ENCODE measurements around the gene SRGN. TPM values are rescaled to one million over a fixed set of nuclear protein-coding genes. Genes with fewer than 3 reads are reported as not detected.
A peak's percentile ranks its signal among the peaks of the same experiment; 100 is the strongest.
"Not testable (repeated sequence)": the region's sequence is repeated elsewhere in the genome, so short reads cannot be mapped to it uniquely, and the experiment has no call there.

SRGN gene
- total and polyA plus RNA-seq, 7 experiments from 2014 or later, result 66.6 to 748 (median 118) TPM

DNA sequence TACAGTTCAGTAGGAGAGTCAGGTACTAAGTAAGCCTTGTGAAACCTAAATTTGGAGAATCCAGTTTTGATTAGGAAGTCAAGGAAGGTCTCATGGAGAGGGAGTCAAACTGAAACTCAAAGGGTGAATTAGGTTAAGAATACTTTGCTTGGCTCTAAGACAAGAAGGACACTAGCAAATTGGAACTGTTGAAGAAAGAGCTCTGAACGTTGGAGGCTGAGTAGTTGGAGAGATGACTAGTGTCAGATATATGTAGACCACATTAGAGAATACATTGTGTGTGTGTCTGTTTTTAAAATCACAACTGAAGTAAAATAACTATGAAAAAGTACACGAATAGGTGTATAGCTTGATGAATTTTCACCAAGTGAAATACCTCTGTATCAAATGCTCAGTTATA, 42.3 kb downstream of the SRGN start:
- Histone ChIP-seq H3K27ac (ENCODE audit: low read depth, low read length) (no peak overlapping the region), H3K4me3 (ENCODE audit: low read length) (no peak overlapping the region), H3K36me3 (ENCODE audit: control insufficient read depth in 2 of 3, insufficient read depth in 3 of 3, low read length in 3 of 3) (peaks cover 0 to 20% (median 15%) of the 10 kb centered on the region in 3 experiments), H3K27me3 (ENCODE audit: control insufficient read depth in 2 of 2, insufficient read depth in 2 of 2, low read length in 2 of 2) (no peaks in the 10 kb centered on the region), H3K9me3 (ENCODE audit: control insufficient read depth in 2 of 3, low read length in 3 of 3) (no peaks in the 10 kb centered on the region), H3K4me1 (ENCODE audit: control insufficient read depth in 2 of 2, insufficient read depth in 2 of 2, low read length in 2 of 2) (peaks cover 12 to 15% of the 10 kb centered on the region in 2 donors)
- Mint-ChIP-seq H3K9me3 (no peaks in the 10 kb centered on the region), H3K36me3 (peaks cover 0 to 23% (median 8%) of the 10 kb centered on the region in 5 donors), H3K4me1 (peaks cover 17 to 63% (median 52%) of the 10 kb centered on the region in 7 donors), H3K27me3 (no peaks in the 10 kb centered on the region), H3K4me3 (peak overlapping the region in 1 of 10 donors; percentile 34), H3K27ac (peak overlapping the region in 5 of 9 donors; percentile 0 to 56 (median 14))
- ChIA-PET CTCF (no interaction called here), POLR2A (interaction anchor here (0.7 kb wide), 1 partner anchor 229 kb away, joined by 4 read pairs; the partner anchor contains the start of gene DDX50)
- intact Hi-C loops (cut with micrococcal nuclease), result no loop called here
- DNase-seq, result no peak
- ATAC-seq, result no peak

DNA sequence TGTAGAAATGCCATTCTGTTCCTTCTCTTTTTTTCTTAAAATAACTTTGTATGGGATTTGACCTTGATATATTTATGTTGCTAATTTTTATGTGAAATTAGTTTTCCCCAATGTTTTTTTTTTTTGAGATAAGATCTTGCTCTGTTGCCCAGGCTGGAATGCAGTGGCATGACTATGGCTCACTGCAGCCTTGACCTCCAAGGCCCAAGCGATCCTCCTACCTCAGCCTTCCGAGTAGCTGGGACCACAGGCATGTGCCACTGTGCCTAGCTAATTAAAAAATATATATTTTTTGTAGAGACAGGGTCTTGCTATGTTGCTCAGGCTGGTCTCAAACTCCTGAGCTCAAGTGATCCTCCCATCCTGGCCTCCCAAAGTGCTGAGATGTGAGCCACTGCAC, 52.1 kb downstream of the SRGN start:
- intact Hi-C loops (cut with micrococcal nuclease), result loop anchor here in 1 of 2 donors (2.0 kb wide), 1 partner anchor 15 kb away; the partner anchor contains the start of gene VPS26A
- CTCF ChIA-PET, result no interaction called here
- peaks cover 0 to 8% (median 1%) of the 10 kb centered on the region in 3 experiments for H3K36me3 ChIP-seq (ENCODE audit: control insufficient read depth in 2 of 3, insufficient read depth in 3 of 3, low read length in 3 of 3)
- no peak for DNase-seq
- Mint-ChIP-seq H3K27me3 (no peaks in the 10 kb centered on the region), H3K27ac (no peak overlapping the region), H3K4me1 (peaks cover 20 to 67% (median 39%) of the 10 kb centered on the region in 7 donors), H3K4me3 (no peak overlapping the region), H3K9me3 (no peaks in the 10 kb centered on the region), H3K36me3 (peaks cover 0 to 30% (median 10%) of the 10 kb centered on the region in 5 donors)
- ATAC-seq, result no peak
- H3K27ac ChIP-seq (ENCODE audit: low read depth, low read length), result no peak overlapping the region
- POLR2A ChIA-PET, result interaction anchor here (0.6 kb wide), 2 partner anchors 8 to 12 kb away, joined by 3 to 4 read pairs; no protein-coding TSS in a partner anchor
- no peaks in the 10 kb centered on the region for H3K27me3 ChIP-seq (ENCODE audit: control insufficient read depth in 2 of 2, insufficient read depth in 2 of 2, low read length in 2 of 2)
- no peaks in the 10 kb centered on the region for H3K4me1 ChIP-seq (ENCODE audit: control insufficient read depth in 2 of 2, insufficient read depth in 2 of 2, low read length in 2 of 2)
- H3K9me3 ChIP-seq (ENCODE audit: control insufficient read depth in 2 of 3, low read length in 3 of 3), result no peaks in the 10 kb centered on the region
- H3K4me3 ChIP-seq (ENCODE audit: low read length), result no peak overlapping the region

DNA sequence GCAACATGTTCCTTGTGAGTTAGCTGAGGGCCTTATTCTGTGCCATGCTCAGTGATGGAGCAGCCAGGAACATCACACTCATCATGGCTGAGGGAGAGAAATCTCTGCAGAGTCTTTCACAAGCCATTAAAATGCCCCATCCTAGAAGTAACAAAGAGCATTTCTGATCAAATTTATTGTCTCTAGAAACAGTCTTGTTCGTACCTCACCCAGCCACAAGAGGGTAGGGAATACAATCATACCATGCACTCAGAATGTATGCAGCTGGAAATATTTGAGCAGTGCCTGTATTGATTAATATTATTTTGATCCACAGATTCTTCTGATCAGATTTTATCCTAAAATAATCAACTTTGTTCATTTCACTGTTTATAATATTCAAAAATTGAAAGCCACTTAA, 53.4 kb downstream of the SRGN start:
- peaks cover 17 to 68% (median 44%) of the 10 kb centered on the region in 7 donors for H3K4me1 Mint-ChIP-seq
- no peaks in the 10 kb centered on the region for H3K4me1 ChIP-seq (ENCODE audit: control insufficient read depth in 2 of 2, insufficient read depth in 2 of 2, low read length in 2 of 2)

DNA sequence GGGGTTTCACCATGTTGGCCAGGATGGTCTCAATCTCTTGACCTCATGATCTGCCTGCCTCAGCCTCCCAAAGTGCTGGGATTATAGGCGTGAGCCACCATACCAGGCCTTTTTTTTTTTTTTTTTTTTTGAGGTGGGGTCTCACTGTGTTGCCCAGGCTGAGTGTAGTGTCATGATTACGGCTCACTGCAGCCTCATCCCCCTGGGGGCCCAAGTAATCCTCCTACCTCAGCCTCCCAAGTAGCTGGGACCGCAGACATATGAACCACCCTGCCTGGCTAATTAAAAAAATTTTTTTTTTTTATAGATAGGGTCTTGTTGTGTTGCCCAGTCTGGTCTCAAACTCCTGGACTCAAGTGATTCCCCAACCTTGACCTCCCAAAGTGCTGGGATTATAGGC, 54.2 kb downstream of the SRGN start:
- DNase-seq; ATAC-seq; H3K4me3 ChIP-seq (ENCODE audit: low read length); H3K9me3 Mint-ChIP-seq; H3K27ac Mint-ChIP-seq; H3K4me3 Mint-ChIP-seq; intact Hi-C loops (cut with micrococcal nuclease); H3K27me3 ChIP-seq (ENCODE audit: control insufficient read depth in 2 of 2, insufficient read depth in 2 of 2, low read length in 2 of 2); H3K4me1 ChIP-seq (ENCODE audit: control insufficient read depth in 2 of 2, insufficient read depth in 2 of 2, low read length in 2 of 2); CTCF ChIA-PET; H3K36me3 ChIP-seq (ENCODE audit: control insufficient read depth in 2 of 3, insufficient read depth in 3 of 3, low read length in 3 of 3); H3K27ac ChIP-seq (ENCODE audit: low read depth, low read length); H3K27me3 Mint-ChIP-seq; H3K9me3 ChIP-seq (ENCODE audit: control insufficient read depth in 2 of 3, low read length in 3 of 3): not testable (repeated sequence)
- peaks cover 0 to 25% (median 5%) of the 10 kb centered on the region in 5 donors for H3K36me3 Mint-ChIP-seq
- POLR2A ChIA-PET, result interaction anchor here (1.0 kb wide), 1 partner anchor 17 kb away, joined by 4 read pairs; no protein-coding TSS in a partner anchor
- peaks cover 21 to 75% (median 51%) of the 10 kb centered on the region in 7 donors for H3K4me1 Mint-ChIP-seq

More for the DNA sequence above, 53.4 kb downstream of the SRGN start:
- POLR2A ChIA-PET, result no interaction called here
- intact Hi-C loops (cut with micrococcal nuclease), result no loop called here
- Histone ChIP-seq H3K9me3 (ENCODE audit: control insufficient read depth in 2 of 3, low read length in 3 of 3) (no peaks in the 10 kb centered on the region), H3K4me3 (ENCODE audit: low read length) (no peak overlapping the region), H3K36me3 (ENCODE audit: control insufficient read depth in 2 of 3, insufficient read depth in 3 of 3, low read length in 3 of 3) (peaks cover 0 to 6% (median 0%) of the 10 kb centered on the region in 3 experiments), H3K27ac (ENCODE audit: low read depth, low read length) (no peak overlapping the region), H3K27me3 (ENCODE audit: control insufficient read depth in 2 of 2, insufficient read depth in 2 of 2, low read length in 2 of 2) (no peaks in the 10 kb centered on the region)
- Mint-ChIP-seq H3K36me3 (peaks cover 0 to 25% (median 5%) of the 10 kb centered on the region in 5 donors), H3K27me3 (no peaks in the 10 kb centered on the region), H3K27ac (peak overlapping the region in 1 of 9 donors; percentile 32), H3K9me3 (no peaks in the 10 kb centered on the region), H3K4me3 (no peak overlapping the region)
- DNase-seq, result no peak
- CTCF ChIA-PET, result no interaction called here
- ATAC-seq, result no peak

DNA sequence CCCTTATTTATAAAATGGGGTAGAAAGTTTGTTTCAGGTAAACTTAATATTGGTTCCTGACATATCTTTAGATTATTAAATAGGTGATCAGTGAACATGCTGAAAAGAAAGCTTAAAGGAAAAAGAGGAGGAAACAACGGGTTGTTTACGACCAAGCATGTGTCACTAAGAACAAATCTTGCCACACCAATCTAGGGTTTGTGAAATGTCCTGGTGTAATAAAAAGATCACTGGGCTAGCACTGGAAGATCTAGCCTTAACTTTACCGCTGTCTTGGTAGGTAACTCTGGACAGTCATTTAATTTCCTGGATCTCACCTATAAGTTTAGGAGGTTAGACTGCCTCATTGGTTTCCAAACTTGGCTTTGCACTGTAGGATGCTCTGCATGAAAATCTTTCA, 55.1 kb downstream of the SRGN start:
- DNase-seq (no peak), ATAC-seq (no peak)
- no peaks in the 10 kb centered on the region for H3K9me3 ChIP-seq (ENCODE audit: control insufficient read depth in 2 of 3, low read length in 3 of 3)
- no peak overlapping the region for H3K4me3 ChIP-seq (ENCODE audit: low read length)
- no peak overlapping the region for H3K27ac ChIP-seq (ENCODE audit: low read depth, low read length)
- Mint-ChIP-seq H3K27me3 (no peaks in the 10 kb centered on the region), H3K9me3 (no peaks in the 10 kb centered on the region), H3K27ac (peak overlapping the region in 3 of 9 donors; percentile 4 to 47 (median 43)), H3K4me3 (no peak overlapping the region), H3K36me3 (peaks cover 0 to 22% (median 4%) of the 10 kb centered on the region in 5 donors), H3K4me1 (peaks cover 19 to 70% (median 46%) of the 10 kb centered on the region in 7 donors)
- CTCF ChIA-PET, result no interaction called here
- H3K36me3 ChIP-seq (ENCODE audit: control insufficient read depth in 2 of 3, insufficient read depth in 3 of 3, low read length in 3 of 3), result no peaks in the 10 kb centered on the region
- POLR2A ChIA-PET, result interaction anchor here (1.0 kb wide), 1 partner anchor 18 kb away, joined by 4 read pairs; no protein-coding TSS in a partner anchor
- H3K4me1 ChIP-seq (ENCODE audit: control insufficient read depth in 2 of 2, insufficient read depth in 2 of 2, low read length in 2 of 2), result peaks cover 0 to 7% of the 10 kb centered on the region in 2 donors
- intact Hi-C loops (cut with micrococcal nuclease), result no loop called here
- H3K27me3 ChIP-seq (ENCODE audit: control insufficient read depth in 2 of 2, insufficient read depth in 2 of 2, low read length in 2 of 2), result no peaks in the 10 kb centered on the region

DNA sequence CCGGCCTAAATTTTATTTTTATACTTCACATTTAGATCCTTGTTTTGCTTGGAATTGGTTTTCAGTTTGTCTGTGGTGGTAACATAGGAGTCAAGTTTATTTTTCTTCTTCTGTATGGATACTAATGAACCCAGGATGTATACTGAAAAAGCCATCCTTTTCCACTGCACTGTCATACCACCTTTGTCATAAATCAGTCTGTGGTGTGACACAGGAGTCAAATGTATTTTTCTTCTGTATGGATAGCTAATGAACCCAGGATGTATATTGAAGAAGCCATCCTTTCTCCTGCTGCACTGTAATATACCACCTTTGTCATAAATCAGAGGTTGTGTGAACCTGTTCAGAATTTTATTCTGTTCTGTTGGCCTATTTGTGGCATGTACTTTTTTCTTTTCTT, 57.4 kb downstream of the SRGN start:
- H3K4me1 Mint-ChIP-seq, result peaks cover 21 to 65% (median 48%) of the 10 kb centered on the region in 7 donors
- ChIA-PET POLR2A (no interaction called here), CTCF (no interaction called here)
- intact Hi-C loops (cut with micrococcal nuclease), result no loop called here
- DNase-seq (no peak), ATAC-seq (no peak)
- Histone ChIP-seq H3K4me1 (ENCODE audit: control insufficient read depth in 2 of 2, insufficient read depth in 2 of 2, low read length in 2 of 2) (peaks cover 0 to 7% of the 10 kb centered on the region in 2 donors), H3K36me3 (ENCODE audit: control insufficient read depth in 2 of 3, insufficient read depth in 3 of 3, low read length in 3 of 3) (no peaks in the 10 kb centered on the region), H3K27me3 (ENCODE audit: control insufficient read depth in 2 of 2, insufficient read depth in 2 of 2, low read length in 2 of 2) (no peaks in the 10 kb centered on the region), H3K9me3 (ENCODE audit: control insufficient read depth in 2 of 3, low read length in 3 of 3) (no peaks in the 10 kb centered on the region), H3K4me3 (ENCODE audit: low read length) (no peak overlapping the region), H3K27ac (ENCODE audit: low read depth, low read length) (no peak overlapping the region)
- H3K27me3 Mint-ChIP-seq, result no peaks in the 10 kb centered on the region
- no peak overlapping the region for H3K4me3 Mint-ChIP-seq
- H3K36me3 Mint-ChIP-seq, result peaks cover 0 to 24% (median 9%) of the 10 kb centered on the region in 5 donors
- peak overlapping the region in 5 of 9 donors; percentile 14 to 74 (median 56) for H3K27ac Mint-ChIP-seq
- no peaks in the 10 kb centered on the region for H3K9me3 Mint-ChIP-seq

DNA sequence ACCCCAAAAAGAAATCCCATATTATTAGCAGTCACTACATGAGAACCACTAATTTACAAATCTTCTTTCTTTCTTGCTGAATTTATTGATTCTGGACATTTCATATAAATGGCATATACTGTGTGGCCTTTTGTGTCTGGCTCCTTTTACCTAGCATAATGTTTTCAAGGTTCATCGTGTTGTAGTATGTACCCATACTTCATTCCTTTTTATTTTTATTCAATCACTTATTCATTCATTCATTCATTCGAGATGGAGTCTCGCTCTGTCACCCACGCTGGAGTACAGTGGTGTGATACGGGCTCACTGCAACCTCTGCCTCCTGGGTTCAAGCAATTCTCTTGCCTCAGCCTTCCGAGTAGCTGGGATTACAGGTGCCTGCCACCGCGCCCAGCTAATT, 58.0 kb downstream of the SRGN start:
- no peaks in the 10 kb centered on the region for H3K9me3 ChIP-seq (ENCODE audit: control insufficient read depth in 2 of 3, low read length in 3 of 3)
- Mint-ChIP-seq H3K27me3 (no peaks in the 10 kb centered on the region), H3K9me3 (no peaks in the 10 kb centered on the region), H3K4me1 (peaks cover 24 to 63% (median 53%) of the 10 kb centered on the region in 7 donors), H3K27ac (peak overlapping the region in 3 of 9 donors; percentile 5 to 56 (median 44)), H3K4me3 (no peak overlapping the region), H3K36me3 (peaks cover 0 to 24% (median 9%) of the 10 kb centered on the region in 5 donors)
- intact Hi-C loops (cut with micrococcal nuclease), result no loop called here
- no peaks in the 10 kb centered on the region for H3K36me3 ChIP-seq (ENCODE audit: control insufficient read depth in 2 of 3, insufficient read depth in 3 of 3, low read length in 3 of 3)
- DNase-seq, result no peak
- H3K4me1 ChIP-seq (ENCODE audit: control insufficient read depth in 2 of 2, insufficient read depth in 2 of 2, low read length in 2 of 2), result peaks cover 0 to 7% of the 10 kb centered on the region in 2 donors
- no peak overlapping the region for H3K27ac ChIP-seq (ENCODE audit: low read depth, low read length)
- CTCF ChIA-PET, result no interaction called here
- ATAC-seq, result no peak
- no peak overlapping the region for H3K4me3 ChIP-seq (ENCODE audit: low read length)
- no peaks in the 10 kb centered on the region for H3K27me3 ChIP-seq (ENCODE audit: control insufficient read depth in 2 of 2, insufficient read depth in 2 of 2, low read length in 2 of 2)
- POLR2A ChIA-PET, result no interaction called here

Data from naive thymus-derived CD4-positive, alpha-beta T cell (primary cell).